ENCODE data around the gene CIZ1. TPM values are rescaled to one million over a fixed set of nuclear protein-coding genes. Genes with fewer than 3 reads are reported as not detected.
A peak's percentile ranks its signal among the peaks of the same experiment; 100 is the strongest.

The CIZ1 gene
- total and polyA plus RNA-seq, 10 of the 15 experiments (the other 5 are each of a cell fraction or from before 2014, with no cell fraction given), result 1.8 to 91.6 (median 35.4) TPM

- no peak overlapping the region for H3K9ac ChIP-seq (ENCODE audit: control insufficient read depth, insufficient read depth, low read length)
- CTCF ChIA-PET, result interaction anchor here (1.1 kb wide), 1 partner anchor 28 kb away, joined by 4 read pairs; no protein-coding TSS in a partner anchor
- H3K4me3 ChIP-seq, result no peak overlapping the region
- ATAC-seq (no peak), FAIRE-seq (no peak), DNase-seq (ENCODE audit: low read depth, low spot score) (no peak)
- SMC1A ChIA-PET (ENCODE audit: uncharacterized antibody, unreplicated experiment), result no interaction called here
- intact Hi-C loops (cut with micrococcal nuclease; ENCODE audit: unreplicated experiment) (no loop called here), in situ Hi-C loops (cut with MboI) (no loop called here)
- peaks cover 9 to 16% of the 10 kb centered on the region in 2 experiments; a peak in 3 of 4 replicates for H3K36me3 ChIP-seq (ENCODE audit: control insufficient read depth in 2 of 2, insufficient read depth in 2 of 2, low read length in 1 of 2)
- no peak overlapping the region for H3K4me2 ChIP-seq (ENCODE audit: control insufficient read depth, insufficient read depth)
- no TSS peak for BruUV-seq (replicated peaks)
- H3K4me1 ChIP-seq (ENCODE audit: control insufficient read depth, insufficient read depth, low read length), result peaks cover 8% of the 10 kb centered on the region
- RAD21 ChIA-PET (ENCODE audit: unreplicated experiment), result no interaction called here
- no peaks in the 10 kb centered on the region for H4K20me1 ChIP-seq (ENCODE audit: control insufficient read depth, insufficient read depth)
- H3K9me3 ChIP-seq (replicated peaks; ENCODE audit: control insufficient read depth, insufficient read depth, low read length), result no peaks in the 10 kb centered on the region
- TF ChIP-seq POLR2A (IDR thresholded peaks at IDR 0.05; ENCODE audit: low read depth, low read length), result peak; percentile 5; the same call in 1 of the 2 replicates
- TF ChIP-seq POLR2AphosphoS2 (IDR thresholded peaks at IDR 0.05; ENCODE audit: low read depth, low read length), result no peak
- H3K27ac ChIP-seq (ENCODE audit: control insufficient read depth, insufficient read depth), result no peak overlapping the region
- 96% methylated on average over 10 of the region's 10 CpGs for WGBS (ENCODE audit: insufficient coverage, insufficient replicate concordance, low lambda C conversion rate, missing lambda C conversion rate)
- H3K27me3 ChIP-seq (replicated peaks in 1 of 2; ENCODE audit: control insufficient read depth in 2 of 2, insufficient read depth in 2 of 2, low read length in 1 of 2), result no peaks in the 10 kb centered on the region
- peaks cover 9% of the 10 kb centered on the region for H3K79me2 ChIP-seq (ENCODE audit: control insufficient read depth, insufficient read depth, low read length)
- H2AFZ ChIP-seq (ENCODE audit: control insufficient read depth, low read depth, low read length), result no peak overlapping the region
- POLR2A ChIA-PET, result interaction anchor here (0.6 to 2.4 kb wide), 3 partner anchors 34 to 114 kb away, joined by 3 to 6 read pairs (median 3); partner anchors contain the start of genes GOLGA2 and SWI5
Observed at GRCh38 chr9:128162215-128163026, 29.0 kb downstream of the CIZ1 start.

- Histone ChIP-seq H4K20me1 (ENCODE audit: control insufficient read depth, insufficient read depth) (no peaks in the 10 kb centered on the region), H3K4me1 (ENCODE audit: control insufficient read depth, insufficient read depth, low read length) (peaks cover 8% of the 10 kb centered on the region), H3K4me2 (ENCODE audit: control insufficient read depth, insufficient read depth) (peak overlapping the region; percentile 72), H3K27ac (ENCODE audit: control insufficient read depth, insufficient read depth) (no peak overlapping the region), H2AFZ (ENCODE audit: control insufficient read depth, low read depth, low read length) (no peak overlapping the region), H3K9ac (ENCODE audit: control insufficient read depth, insufficient read depth, low read length) (no peak overlapping the region), H3K4me3 (peak overlapping the region; percentile 99; the same call in 1 of the 2 replicates), H3K27me3 (replicated peaks in 1 of 2; ENCODE audit: control insufficient read depth in 2 of 2, insufficient read depth in 2 of 2, low read length in 1 of 2) (no peaks in the 10 kb centered on the region), H3K79me2 (ENCODE audit: control insufficient read depth, insufficient read depth, low read length) (peaks cover 9% of the 10 kb centered on the region), H3K36me3 (ENCODE audit: control insufficient read depth in 2 of 2, insufficient read depth in 2 of 2, low read length in 1 of 2) (peaks cover 0 to 11% of the 10 kb centered on the region in 2 experiments; a peak in 2 of 4 replicates), H3K9me3 (replicated peaks; ENCODE audit: control insufficient read depth, insufficient read depth, low read length) (no peaks in the 10 kb centered on the region)
- RAD21 ChIA-PET (ENCODE audit: unreplicated experiment), result no interaction called here
- CTCF ChIA-PET, result interaction anchor here (0.8 to 1.2 kb wide), 4 partner anchors 26 to 87 kb away, joined by 3 to 4 read pairs (median 3); no protein-coding TSS in a partner anchor
- no peak for DNase-seq (ENCODE audit: low read depth, low spot score)
- ATAC-seq, result no peak
- in situ Hi-C loops (cut with MboI), result no loop called here
- no peak for FAIRE-seq
- no TSS peak for BruUV-seq (replicated peaks)
- SMC1A ChIA-PET (ENCODE audit: uncharacterized antibody, unreplicated experiment), result interaction anchor here (1.6 kb wide), 1 partner anchor 29 kb away, joined by 5 read pairs; no protein-coding TSS in a partner anchor
- WGBS (ENCODE audit: insufficient coverage, insufficient replicate concordance, low lambda C conversion rate, missing lambda C conversion rate), result 93% methylated on average over 13 of the region's 13 CpGs
- intact Hi-C loops (cut with micrococcal nuclease; ENCODE audit: unreplicated experiment), result no loop called here
- POLR2A ChIA-PET, result interaction anchor here (1.5 to 2.4 kb wide), 2 partner anchors 8 to 115 kb away, joined by 5 to 6 read pairs; partner anchors contain the start of genes GOLGA2 and SWI5
- TF ChIP-seq MTA3 (IDR thresholded peaks at IDR 0.05; ENCODE audit: borderline replicate concordance, low read length) (no peak), BCL3 (IDR thresholded peaks at IDR 0.05; ENCODE audit: borderline replicate concordance, insufficient read depth, low read depth, low read length, poor library complexity, severe bottlenecking) (no peak), CHD2 (IDR thresholded peaks at IDR 0.05; ENCODE audit: borderline replicate concordance, low read depth, low read length) (no peak), SREBF2 (IDR thresholded peaks at IDR 0.05; ENCODE audit: low read length) (no peak), ETV6 (conservative IDR thresholded peaks at IDR 0.05 in 1 of 2, IDR thresholded peaks at IDR 0.05 in 1 of 2; ENCODE audit: borderline replicate concordance in 1 of 2, low read depth in 1 of 2) (no peak), ZNF24 (IDR thresholded peaks at IDR 0.05) (no peak), EED (IDR thresholded peaks at IDR 0.05; ENCODE audit: low read depth) (no peak), LARP7 (IDR thresholded peaks at IDR 0.05) (no peak), POLR2AphosphoS2 (IDR thresholded peaks at IDR 0.05; ENCODE audit: low read depth, low read length) (no peak), FOXM1 (IDR thresholded peaks at IDR 0.05; ENCODE audit: low read depth, low read length) (no peak), YY1 (IDR thresholded peaks at IDR 0.05; ENCODE audit: low read depth, low read length) (no peak), RAD51 (IDR thresholded peaks at IDR 0.05) (no peak)
Observed at GRCh38 chr9:128161215-128161902, 30.0 kb downstream of the CIZ1 start.
